HL-60 (cell line): ENCODE measurements around the gene NOTUM.
A peak's percentile ranks its signal among the peaks of the same experiment; 100 is the strongest.

Experiments
- DNase-seq, 2 experiments: peaks; one replicate each; pipeline ENCODE4 v3.0.0-alpha.2; 2010 to 2020; ENCODE audit warnings: low read depth in 1 of 2, low spot score in 1 of 2
- H3K27ac ChIP-seq: fragments of 250-450 bp; sonication (Bioruptor Pico); replicated peaks from 2 replicates; pipeline ENCODE4 v1.5.1; 2020; ENCODE audit warnings: mild to moderate bottlenecking, moderate library complexity
- H3K27me3 ChIP-seq: fragments of 250-450 bp; sonication (Bioruptor Pico); 2 replicates; pipeline ENCODE4 v1.5.1; 2021; ENCODE audit warnings: mild to moderate bottlenecking, moderate library complexity; ENCODE audit not compliant: insufficient read depth, poor library complexity, severe bottlenecking
- H3K4me3 ChIP-seq: replicated peaks from 2 replicates; pipeline ENCODE4 v1.5.1; 2011; ENCODE audit warnings: mild to moderate bottlenecking, control low read depth, low read length; ENCODE audit not compliant: insufficient read depth
- GABPA ChIP-seq: IDR thresholded peaks from 2 replicates; pipeline ENCODE4 v1.6.1; 2012; ENCODE audit warnings: low read depth
- POLR2AphosphoS5 ChIP-seq: IDR thresholded peaks from 2 replicates; pipeline ENCODE4 v1.6.1; 2012; ENCODE audit warnings: low read depth
- SPI1 ChIP-seq: IDR thresholded peaks from 2 replicates; pipeline ENCODE4 v1.6.1; 2012; ENCODE audit warnings: low read depth, mild to moderate bottlenecking, borderline replicate concordance
- TF ChIP-seq, protein P1 (sequence below): IDR thresholded peaks from one replicate; pipeline ENCODE4 v1.5.1; 2011; ENCODE audit warnings: low read length, control low read depth, inconsistent platforms; ENCODE audit not compliant: insufficient read depth

The NOTUM gene

DNA sequence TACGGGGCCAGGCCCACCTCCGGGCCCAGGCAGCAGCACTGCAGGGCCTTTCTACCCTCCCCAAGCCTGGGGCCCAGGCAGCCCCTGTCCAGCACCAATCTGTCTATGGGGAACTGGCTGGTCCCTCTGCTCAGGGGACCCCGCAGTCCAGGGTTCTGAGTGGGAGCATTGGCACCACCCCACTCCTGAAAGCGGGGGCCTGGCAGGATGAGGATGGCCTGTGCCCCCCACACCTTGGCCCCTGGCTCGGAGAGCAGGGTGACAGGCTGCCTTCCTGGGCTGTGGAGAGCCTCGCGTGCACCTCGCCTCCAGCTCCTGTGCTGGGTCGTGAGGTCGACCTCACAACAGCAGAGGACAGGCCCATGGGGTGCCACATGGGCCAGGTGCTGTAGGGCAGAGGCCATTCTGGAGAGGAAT is 57.6 kb downstream of the NOTUM start:
- H3K27me3 ChIP-seq: peaks cover 5% of the 10 kb centered on the region
- H3K4me3 ChIP-seq: no peak overlapping the region
- TF ChIP-seq GABPA: no peak
- TF ChIP-seq POLR2AphosphoS5: no peak
- TF ChIP-seq, protein P1, sequence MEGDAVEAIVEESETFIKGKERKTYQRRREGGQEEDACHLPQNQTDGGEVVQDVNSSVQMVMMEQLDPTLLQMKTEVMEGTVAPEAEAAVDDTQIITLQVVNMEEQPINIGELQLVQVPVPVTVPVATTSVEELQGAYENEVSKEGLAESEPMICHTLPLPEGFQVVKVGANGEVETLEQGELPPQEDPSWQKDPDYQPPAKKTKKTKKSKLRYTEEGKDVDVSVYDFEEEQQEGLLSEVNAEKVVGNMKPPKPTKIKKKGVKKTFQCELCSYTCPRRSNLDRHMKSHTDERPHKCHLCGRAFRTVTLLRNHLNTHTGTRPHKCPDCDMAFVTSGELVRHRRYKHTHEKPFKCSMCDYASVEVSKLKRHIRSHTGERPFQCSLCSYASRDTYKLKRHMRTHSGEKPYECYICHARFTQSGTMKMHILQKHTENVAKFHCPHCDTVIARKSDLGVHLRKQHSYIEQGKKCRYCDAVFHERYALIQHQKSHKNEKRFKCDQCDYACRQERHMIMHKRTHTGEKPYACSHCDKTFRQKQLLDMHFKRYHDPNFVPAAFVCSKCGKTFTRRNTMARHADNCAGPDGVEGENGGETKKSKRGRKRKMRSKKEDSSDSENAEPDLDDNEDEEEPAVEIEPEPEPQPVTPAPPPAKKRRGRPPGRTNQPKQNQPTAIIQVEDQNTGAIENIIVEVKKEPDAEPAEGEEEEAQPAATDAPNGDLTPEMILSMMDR: no peak
- TF ChIP-seq SPI1: no peak
- DNase-seq: no peak
- H3K27ac ChIP-seq: no peak overlapping the region

DNA sequence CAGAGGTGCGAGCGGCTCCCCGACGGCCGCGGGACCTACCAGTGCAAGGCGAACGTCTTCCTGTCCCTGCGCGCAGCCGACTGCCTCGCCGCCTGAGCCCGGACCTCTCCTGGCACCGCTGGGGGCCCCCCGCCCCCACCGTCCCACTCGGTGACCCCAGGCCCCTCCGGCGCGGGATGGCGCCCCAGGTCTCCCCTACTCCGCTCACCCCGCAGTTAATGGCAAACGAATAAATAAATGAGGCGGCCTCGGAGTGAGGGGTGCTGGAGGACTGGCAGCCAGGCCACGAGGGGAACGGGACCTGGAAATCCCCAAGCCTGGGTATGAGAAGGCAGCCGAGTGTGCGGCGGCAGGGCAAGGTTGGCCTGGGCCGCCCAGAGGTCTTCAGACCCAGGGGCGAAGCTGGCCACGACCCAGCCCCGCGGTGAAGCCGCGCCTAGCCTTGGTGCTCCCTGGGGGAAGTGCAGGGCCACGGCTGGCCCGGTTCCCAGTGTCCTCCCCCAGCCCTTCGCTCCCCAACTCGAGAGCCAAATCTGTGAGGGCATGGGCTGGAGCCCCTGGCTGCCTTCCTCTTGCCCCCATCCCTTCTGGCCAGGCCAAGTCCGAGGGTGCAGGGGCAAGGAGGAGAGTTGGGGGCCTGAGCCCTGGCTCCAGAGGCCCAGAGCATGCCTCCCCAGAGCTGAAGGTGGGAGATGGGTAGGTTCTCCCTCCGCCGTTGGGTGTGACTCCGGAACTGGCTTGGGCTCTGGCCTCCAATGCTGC is 58.2 kb downstream of the NOTUM start:
- Histone ChIP-seq H3K27me3 (peaks cover 5% of the 10 kb centered on the region), H3K4me3 (no peak overlapping the region), H3K27ac (no peak overlapping the region)
- DNase-seq: no peak
- no peak for TF ChIP-seq SPI1
- peak; percentile 33; the same call in 1 of the 2 replicates for TF ChIP-seq POLR2AphosphoS5
